ENCODE data around the gene PRRX1. TPM values are rescaled to one million over a fixed set of nuclear protein-coding genes. Genes with fewer than 3 reads are reported as not detected.
A peak's percentile ranks its signal among the peaks of the same experiment; 100 is the strongest.

PRRX1 gene
- 10 to 100 TPM; 36.6 to 64.9 (median 60.8) TPM for total RNA-seq
- 10 to 100 TPM; 31.2 to 80.3 TPM for polyA plus RNA-seq
- long read RNA-seq, donor 1, full-length matches to known transcripts, result 15 of 36 reads
- long read RNA-seq, donor 1, partial matches to known transcripts, result 1 of 36 reads
- long read RNA-seq, donor 1, other reads (novel, unspliced or antisense), result 20 of 36 reads
- long read RNA-seq, donor 2, full-length matches to known transcripts, result 4 of 4 reads
- long read RNA-seq, donor 2, partial matches to known transcripts, result 0 of 4 reads
- long read RNA-seq, donor 2, other reads (novel, unspliced or antisense), result 0 of 4 reads
- long read RNA-seq, donor 3, full-length matches to known transcripts, result 88 of 101 reads
- long read RNA-seq, donor 3, partial matches to known transcripts, result 2 of 101 reads
- long read RNA-seq, donor 3, other reads (novel, unspliced or antisense), result 11 of 101 reads

DNA sequence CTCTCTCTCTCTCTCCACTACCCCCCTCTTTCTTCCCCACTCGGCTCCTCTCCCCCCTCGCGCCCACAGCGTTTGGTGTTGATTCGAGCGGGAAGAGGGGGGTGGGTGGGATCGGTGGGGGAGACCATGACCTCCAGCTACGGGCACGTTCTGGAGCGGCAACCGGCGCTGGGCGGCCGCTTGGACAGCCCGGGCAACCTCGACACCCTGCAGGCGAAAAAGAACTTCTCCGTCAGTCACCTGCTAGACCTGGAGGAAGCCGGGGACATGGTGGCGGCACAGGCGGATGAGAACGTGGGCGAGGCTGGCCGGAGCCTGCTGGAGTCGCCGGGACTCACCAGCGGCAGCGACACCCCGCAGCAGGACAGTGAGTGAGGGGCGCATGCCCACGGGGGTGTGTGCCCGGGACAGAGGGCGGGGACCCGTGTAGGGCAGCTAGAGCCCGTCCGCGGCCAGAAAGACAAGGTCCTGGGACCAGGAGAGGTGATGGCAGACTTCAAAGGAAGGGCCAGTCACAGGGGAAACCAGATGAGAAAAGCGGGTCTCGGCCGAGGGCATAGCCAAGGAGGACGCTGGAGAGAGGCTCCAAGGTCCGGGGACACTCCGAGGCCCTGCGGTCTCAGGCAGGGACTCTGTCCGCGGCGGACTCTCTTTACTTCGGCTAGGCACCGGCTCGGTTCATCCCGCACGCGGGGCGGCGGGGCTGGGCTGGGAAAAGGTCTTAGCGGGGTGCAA lies at the start of gene PRRX1:
Gene PRRX1, plus strand, starts transcription at position 39 of the 735 bp plus-strand sequence. Its CDS starts 88 bp downstream, at position 127.
- no peaks in the 10 kb centered on the region for H3K27me3 ChIP-seq
- intact Hi-C loops (cut with DNase I), result loop anchor here in 3 of 4 donors (2.0 to 10.0 kb wide), 6 partner anchors 79 to 449 kb away; partner anchors contain the start of gene GORAB (in 1 of the 3)
- peak; percentile 58 to 75 (median 68) for DNase-seq
- H3K27ac ChIP-seq, result peak within 1 kb of the TSS; percentile 85 to 97
- TF ChIP-seq, protein P1, sequence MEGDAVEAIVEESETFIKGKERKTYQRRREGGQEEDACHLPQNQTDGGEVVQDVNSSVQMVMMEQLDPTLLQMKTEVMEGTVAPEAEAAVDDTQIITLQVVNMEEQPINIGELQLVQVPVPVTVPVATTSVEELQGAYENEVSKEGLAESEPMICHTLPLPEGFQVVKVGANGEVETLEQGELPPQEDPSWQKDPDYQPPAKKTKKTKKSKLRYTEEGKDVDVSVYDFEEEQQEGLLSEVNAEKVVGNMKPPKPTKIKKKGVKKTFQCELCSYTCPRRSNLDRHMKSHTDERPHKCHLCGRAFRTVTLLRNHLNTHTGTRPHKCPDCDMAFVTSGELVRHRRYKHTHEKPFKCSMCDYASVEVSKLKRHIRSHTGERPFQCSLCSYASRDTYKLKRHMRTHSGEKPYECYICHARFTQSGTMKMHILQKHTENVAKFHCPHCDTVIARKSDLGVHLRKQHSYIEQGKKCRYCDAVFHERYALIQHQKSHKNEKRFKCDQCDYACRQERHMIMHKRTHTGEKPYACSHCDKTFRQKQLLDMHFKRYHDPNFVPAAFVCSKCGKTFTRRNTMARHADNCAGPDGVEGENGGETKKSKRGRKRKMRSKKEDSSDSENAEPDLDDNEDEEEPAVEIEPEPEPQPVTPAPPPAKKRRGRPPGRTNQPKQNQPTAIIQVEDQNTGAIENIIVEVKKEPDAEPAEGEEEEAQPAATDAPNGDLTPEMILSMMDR (IDR thresholded peaks at IDR 0.05), result no peak
- TF ChIP-seq EP300 (IDR thresholded peaks at IDR 0.05), result no peak
- peak within 1 kb of the TSS; percentile 78 for H3K4me3 ChIP-seq
- WGBS, 3 donors, result 0 to 1% (median 1%) methylated on average over 50 to 56 of the region's 56 CpGs
- peaks cover 2% of the 10 kb centered on the region for H3K4me1 ChIP-seq (ENCODE audit: insufficient read depth)
- no peaks in the 10 kb centered on the region for H3K36me3 ChIP-seq
- no peaks in the 10 kb centered on the region for H3K9me3 ChIP-seq

GRCh38 chr1:170617591-170618330 lies 46.2 kb upstream of the PRRX1 start:
- H3K36me3 ChIP-seq, result no peaks in the 10 kb centered on the region
- H3K9me3 ChIP-seq, result no peaks in the 10 kb centered on the region
- H3K27me3 ChIP-seq, result no peaks in the 10 kb centered on the region
- WGBS, 3 donors, result 68 to 75% (median 74%) methylated on average over 7 of the region's 7 CpGs
- H3K4me1 ChIP-seq (ENCODE audit: insufficient read depth), result no peaks in the 10 kb centered on the region
- no peak overlapping the region for H3K27ac ChIP-seq
- intact Hi-C loops (cut with DNase I), result no loop called here
- TF ChIP-seq EP300 (IDR thresholded peaks at IDR 0.05) (no peak), POLR2A (IDR thresholded peaks at IDR 0.05) (no peak)
- TF ChIP-seq, protein P1 (IDR thresholded peaks at IDR 0.05), result no peak
- DNase-seq, result no peak
- H3K4me3 ChIP-seq, result no peak overlapping the region

DNA sequence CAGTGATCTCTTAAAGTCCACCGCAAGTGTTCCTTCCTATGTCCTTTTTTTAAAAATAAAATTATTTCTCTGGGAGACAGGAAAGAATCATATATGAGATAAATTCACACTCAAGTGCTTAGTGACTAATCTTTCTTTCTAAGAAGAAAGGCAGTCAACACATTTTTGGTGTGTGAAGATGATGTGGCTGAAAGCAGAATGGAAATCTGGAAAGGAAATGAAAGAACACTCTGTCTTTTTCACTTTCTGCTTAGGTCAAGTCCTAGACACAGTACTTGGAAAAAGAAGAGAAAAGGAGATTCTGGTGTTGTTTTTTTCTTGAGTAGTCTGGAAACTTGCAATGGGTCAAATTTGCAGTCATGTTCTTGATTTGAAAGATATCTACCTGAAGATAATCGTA lies 45.5 kb upstream of the PRRX1 start:
- H3K27ac ChIP-seq, result no peak overlapping the region
- no peaks in the 10 kb centered on the region for H3K4me1 ChIP-seq (ENCODE audit: insufficient read depth)
- WGBS, 3 donors, result 81 to 95% (median 94%) methylated on average over 2 of the region's 2 CpGs
- intact Hi-C loops (cut with DNase I), result no loop called here
- no peaks in the 10 kb centered on the region for H3K27me3 ChIP-seq
- DNase-seq, result no peak
- H3K9me3 ChIP-seq, result no peaks in the 10 kb centered on the region
- no peaks in the 10 kb centered on the region for H3K36me3 ChIP-seq
- H3K4me3 ChIP-seq, result no peak overlapping the region
- TF ChIP-seq, protein P1 (IDR thresholded peaks at IDR 0.05), result no peak
- TF ChIP-seq EP300 (IDR thresholded peaks at IDR 0.05), result no peak
- TF ChIP-seq POLR2A (IDR thresholded peaks at IDR 0.05), result no peak

All from ovary (tissue), 10 donors.